Activated CD4-positive, alpha-beta T cell treated with anti-CD3 and anti-CD28 coated beads, Interleukin-10, Interleukin-2, amounts not matched to agents 100 ng/mL and 50 ng/mL, durations not matched to agents 16 hours and 8 hours (primary cell): Measurements from ENCODE around the gene HINT3.
"Not testable (repeated sequence)": the region's sequence is repeated elsewhere in the genome, so short reads cannot be mapped to it uniquely, and the experiment has no call there.

Experiments
- DNase-seq: peaks from one replicate; pipeline ENCODE4 v3.0.0-alpha.2; 2020

HINT3 gene

GRCh38 chr6:125940247-125941041 is 16.1 kb upstream of the HINT3 start:
- DNase-seq, result no peak

DNA sequence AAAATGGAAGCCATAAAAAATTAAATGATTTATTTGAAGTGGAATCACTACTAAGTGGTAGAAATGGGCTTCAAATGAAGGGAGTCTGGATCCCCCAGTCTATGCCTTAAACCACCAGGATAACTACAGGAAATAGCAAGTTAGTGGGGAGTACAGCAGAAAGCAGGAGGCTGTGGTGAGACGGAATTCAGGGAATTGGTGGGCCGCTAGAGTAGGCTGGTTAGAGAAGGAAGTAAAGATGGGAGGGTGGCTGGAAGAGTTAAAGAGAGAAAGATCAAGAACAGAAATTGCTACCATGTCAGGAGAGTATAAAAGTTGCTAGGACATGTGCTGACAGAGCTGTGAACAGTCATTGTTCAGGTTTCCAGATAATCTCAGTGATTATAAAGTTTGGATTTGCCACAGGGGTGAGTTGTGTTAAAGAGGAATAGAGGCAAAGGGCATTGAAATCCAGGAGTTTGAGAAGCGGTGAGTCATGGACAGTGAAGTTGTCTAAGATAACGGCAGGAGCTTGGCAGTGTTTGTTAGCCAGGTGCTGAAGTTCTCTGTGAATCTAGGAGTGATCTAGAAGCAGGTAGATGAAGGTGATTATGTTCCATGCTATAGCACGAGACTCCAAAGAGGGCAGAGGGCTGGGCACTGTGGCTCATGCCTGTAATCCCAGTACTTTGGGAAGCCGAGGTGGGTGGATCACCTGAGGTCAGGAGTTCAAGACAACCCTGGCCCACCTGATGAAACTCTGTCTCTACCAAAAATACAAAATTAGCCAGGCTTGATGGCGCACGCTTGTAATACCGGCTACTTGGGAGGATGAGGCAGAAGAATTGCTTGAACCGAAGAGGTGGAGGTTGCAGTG is 13.7 kb upstream of the HINT3 start:
- no peak for DNase-seq

GRCh38 chr6:125943528-125944433 is 12.8 kb upstream of the HINT3 start:
- DNase-seq, result no peak

GRCh38 chr6:125944434-125944816 is 12.1 kb upstream of the HINT3 start:
- no peak for DNase-seq

GRCh38 chr6:125944896-125945295 is 11.7 kb upstream of the HINT3 start:
- no peak for DNase-seq

- DNase-seq, result no peak
These were observed 11.0 kb upstream of the HINT3 start for GRCh38 chr6:125945378-125946141.

DNA sequence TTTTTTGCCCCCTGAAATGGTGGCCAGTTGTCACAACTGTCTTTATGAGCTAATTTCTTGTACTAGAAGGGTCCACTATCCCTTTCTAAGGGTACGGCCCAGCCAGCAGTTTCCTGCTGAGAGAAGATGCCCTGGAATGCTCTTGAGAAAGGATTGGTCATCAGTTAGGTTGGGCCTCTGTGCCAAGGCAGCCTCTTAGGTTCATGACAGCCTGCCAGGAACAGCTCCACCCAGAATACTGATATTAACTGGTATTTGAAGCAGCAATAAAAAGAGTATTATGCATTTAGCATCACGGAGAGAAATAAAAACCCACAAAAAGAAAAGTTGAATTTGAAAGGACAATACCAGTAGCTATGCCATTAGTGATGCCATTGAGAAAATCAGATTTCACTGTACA is 9.0 kb upstream of the HINT3 start:
- DNase-seq, result no peak

DNA sequence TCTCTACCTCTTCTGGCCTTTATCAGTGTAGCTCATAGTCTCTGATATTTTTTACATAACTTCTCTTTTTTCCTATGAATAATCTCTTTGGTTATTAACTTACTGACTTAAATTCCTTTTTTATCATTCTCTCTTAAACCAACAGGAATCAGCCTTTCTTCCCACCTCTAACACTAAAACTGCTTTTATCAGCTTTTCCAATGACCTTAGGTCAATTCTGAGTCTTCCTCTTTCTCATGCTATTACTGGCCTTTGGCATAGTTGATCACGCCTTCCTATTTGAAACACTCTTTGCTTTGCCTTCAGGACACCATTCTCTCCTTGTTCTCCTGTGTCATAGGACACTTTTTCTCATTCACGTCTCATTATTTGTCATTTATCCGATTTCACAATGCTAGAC is 8.1 kb upstream of the HINT3 start:
- DNase-seq, result no peak

DNA sequence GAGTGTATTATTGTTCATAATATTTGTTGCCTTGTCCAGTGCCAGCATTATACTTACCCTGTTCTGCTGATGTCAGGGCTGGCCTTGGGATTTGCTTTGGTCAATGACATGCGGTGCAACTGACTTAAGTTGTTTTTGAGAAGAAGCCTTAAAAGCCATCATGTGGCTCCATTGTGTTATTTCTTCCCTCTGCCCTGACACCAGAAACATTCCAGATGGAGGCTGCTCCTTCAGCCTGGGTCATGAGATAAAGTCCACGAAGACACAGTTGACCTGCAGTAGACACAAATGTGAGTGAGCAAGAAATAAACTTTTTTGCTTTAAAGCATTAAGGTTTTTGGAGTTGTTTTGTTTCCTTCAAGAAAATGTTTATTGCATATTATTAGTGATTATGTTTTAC is 7.5 kb upstream of the HINT3 start:
- DNase-seq, result no peak

GRCh38 chr6:125950293-125950692 is 6.3 kb upstream of the HINT3 start:
- peak; percentile 53 for DNase-seq

GRCh38 chr6:125950716-125951115 is 5.9 kb upstream of the HINT3 start:
- DNase-seq, result not testable (repeated sequence)

- no peak for DNase-seq
These were observed 5.2 kb upstream of the HINT3 start for GRCh38 chr6:125951323-125951722.

- DNase-seq, result peak; percentile 45
These were observed 3.6 kb upstream of the HINT3 start for GRCh38 chr6:125952764-125953501.

DNA sequence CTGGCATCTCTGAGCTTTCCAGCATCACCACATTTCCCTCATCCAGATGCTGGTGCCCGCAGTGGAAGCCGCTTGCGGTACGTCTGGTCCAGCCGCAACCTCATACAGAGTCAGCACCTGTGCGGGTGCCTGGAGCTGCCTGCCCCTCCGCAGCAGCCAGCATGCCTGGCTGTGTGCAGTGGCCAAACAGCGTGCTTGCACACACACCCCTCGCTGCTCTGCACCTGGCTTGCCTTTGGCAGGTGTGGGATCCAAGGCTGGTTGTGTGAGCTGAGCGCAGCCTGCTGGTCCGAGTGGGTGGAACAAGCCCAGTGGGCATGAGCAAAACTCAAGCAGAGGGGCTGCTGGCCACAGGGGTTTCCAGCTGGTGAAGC is 3.1 kb upstream of the HINT3 start:
- no peak for DNase-seq

DNA sequence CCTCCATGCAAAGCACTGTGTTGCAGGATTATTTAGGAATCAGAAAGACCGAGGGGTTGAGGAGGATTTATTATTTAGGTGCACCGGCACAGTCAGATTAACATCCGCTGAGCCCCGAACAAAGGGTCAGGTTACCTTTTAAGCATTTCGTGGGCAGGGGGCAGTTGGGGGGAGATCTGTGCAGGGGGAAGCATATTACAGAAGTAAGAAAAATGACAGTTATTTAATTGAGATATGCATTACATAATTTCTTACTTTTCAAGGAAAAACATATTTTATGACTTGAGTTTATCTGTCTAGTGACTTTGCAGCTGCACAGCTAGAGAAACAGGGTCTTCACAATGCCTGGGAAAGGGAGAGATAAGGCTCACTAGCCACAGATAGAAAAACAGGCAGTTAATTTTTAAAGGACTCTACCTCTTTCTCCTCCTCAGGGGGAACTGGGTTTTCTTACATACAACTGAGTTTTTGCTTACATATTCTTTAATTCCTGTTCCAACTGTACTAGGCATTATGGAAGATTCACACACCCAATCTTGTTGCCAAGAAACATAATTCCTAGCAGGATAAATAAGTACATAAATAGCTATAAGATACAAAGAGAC is 1.7 kb upstream of the HINT3 start:
- DNase-seq, result no peak

- no peak for DNase-seq
These were observed 597 bp upstream of the HINT3 start for GRCh38 chr6:125955973-125956372.

DNA sequence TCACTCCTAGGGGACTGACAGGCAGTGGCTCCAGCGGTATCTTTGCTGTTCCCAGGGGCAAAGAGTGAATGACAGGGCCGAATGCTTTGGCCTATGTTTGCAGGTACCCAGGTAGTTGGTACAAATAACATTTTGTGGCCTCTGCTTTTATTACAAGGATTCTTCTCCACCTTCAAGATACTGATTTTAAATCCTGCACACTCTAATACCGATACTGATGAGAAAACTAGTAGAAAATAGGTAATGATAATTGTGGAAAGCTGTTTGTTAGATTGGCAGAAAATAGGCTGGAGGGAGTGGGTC is 772 bp downstream of the HINT3 start:
- DNase-seq, result no peak

GRCh38 chr6:125957845-125958244 is 1.3 kb downstream of the HINT3 start:
- DNase-seq, result no peak

DNA sequence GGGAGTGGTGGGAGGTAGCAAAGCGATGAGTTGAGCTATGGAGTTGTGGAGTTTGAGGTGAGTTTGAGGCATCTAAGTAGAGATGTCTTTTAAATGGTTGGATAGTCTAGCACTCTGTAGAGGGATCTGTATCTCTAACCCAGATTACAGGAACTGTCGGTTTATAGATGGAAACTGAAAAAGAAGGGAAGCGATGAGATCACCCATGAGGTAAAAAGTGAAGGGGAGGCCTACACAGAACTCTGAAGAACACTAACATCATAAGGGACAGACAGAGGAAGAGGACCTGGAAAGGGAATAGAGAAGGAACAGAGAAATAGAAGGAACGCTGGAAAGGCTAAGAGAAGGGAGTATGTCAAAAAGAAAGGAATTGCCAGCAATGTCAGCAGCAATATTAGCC is 2.5 kb downstream of the HINT3 start:
- DNase-seq, result no peak

DNA sequence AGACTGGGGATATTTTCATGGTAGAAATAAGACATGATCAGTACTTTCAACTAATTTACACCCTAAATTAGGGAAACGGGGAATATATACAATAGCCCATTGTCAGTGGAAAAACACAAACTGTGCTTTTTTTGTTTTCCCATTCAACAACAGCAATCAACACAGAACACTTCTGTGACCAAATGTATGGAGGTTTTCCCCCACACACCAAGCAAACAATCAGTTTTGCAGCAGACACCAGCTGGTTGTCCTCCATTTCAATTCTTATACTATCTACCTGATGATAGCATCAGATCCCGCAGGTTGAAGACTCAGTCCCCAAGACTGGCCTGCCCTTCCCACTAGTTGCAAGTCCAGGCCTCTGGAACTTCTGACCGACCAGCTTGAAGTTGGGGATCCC is 4.5 kb downstream of the HINT3 start:
- DNase-seq, result no peak

DNA sequence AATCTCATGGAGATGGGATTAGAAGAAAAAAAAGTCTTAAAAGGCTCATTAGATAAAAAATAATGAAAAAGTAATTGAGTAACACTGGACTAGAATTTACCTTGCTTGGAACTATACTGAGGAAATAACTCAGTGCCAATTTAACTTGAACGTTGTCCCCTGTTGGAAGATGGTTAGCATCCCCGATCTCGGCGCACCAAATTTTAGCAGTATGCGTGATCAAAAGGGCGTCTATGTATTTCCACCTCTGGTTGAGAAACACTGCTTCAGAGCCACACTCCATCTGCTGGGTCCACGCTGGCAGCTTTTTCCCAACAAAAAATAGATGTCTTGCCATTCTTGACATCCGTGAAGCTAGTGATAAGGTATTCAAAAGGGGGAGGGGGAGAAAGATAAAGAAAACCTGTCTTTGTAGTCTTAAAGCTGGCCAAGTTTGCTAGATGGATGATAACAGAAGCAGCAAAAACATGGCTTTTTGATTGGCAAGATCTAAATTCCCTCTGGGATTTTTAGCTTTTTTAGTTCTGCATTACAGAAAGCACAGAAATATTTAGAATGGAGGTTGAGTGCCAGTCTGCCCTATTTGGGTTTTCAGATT is 6.4 kb downstream of the HINT3 start:
- DNase-seq, result no peak
